ENCODE data around the gene RNASEL.

RNASEL gene

GRCh38 chr1:182600745-182601415 lies 11.8 kb upstream of the RNASEL start:
- H3K4me3 ChIP-seq (replicated peaks in 1 of 2; ENCODE audit: low read depth in 2 of 2, low read length in 2 of 2), result no peak overlapping the region
- DNase-seq (ENCODE audit: low read depth in 2 of 2), result no peak
- TF ChIP-seq CTCF (IDR thresholded peaks at IDR 0.05; ENCODE audit: low read depth, low read length), result no peak

GRCh38 chr1:182600036-182600713 lies 11.1 kb upstream of the RNASEL start:
- DNase-seq (ENCODE audit: low read depth in 2 of 2), result no peak
- no peak overlapping the region for H3K4me3 ChIP-seq (replicated peaks in 1 of 2; ENCODE audit: low read depth in 2 of 2, low read length in 2 of 2)
- TF ChIP-seq CTCF (IDR thresholded peaks at IDR 0.05; ENCODE audit: low read depth, low read length), result no peak

- TF ChIP-seq CTCF (IDR thresholded peaks at IDR 0.05; ENCODE audit: low read depth, low read length), result peak; percentile 54
- DNase-seq (ENCODE audit: low read depth in 2 of 2), result no peak
Measured at GRCh38 chr1:182599339-182599738, 10.3 kb upstream of the RNASEL start.

GRCh38 chr1:182598296-182598695 lies 9.2 kb upstream of the RNASEL start:
- no peak overlapping the region for H3K4me3 ChIP-seq (replicated peaks in 1 of 2; ENCODE audit: low read depth in 2 of 2, low read length in 2 of 2)
- DNase-seq (ENCODE audit: low read depth in 2 of 2), result no peak
- no peak for TF ChIP-seq CTCF (IDR thresholded peaks at IDR 0.05; ENCODE audit: low read depth, low read length)

More at GRCh38 chr1:182599339-182599738, 10.3 kb upstream of the RNASEL start:
- no peak overlapping the region for H3K4me3 ChIP-seq (replicated peaks in 1 of 2; ENCODE audit: low read depth in 2 of 2, low read length in 2 of 2)

GRCh38 chr1:182596934-182597333 lies 7.9 kb upstream of the RNASEL start:
- no peak overlapping the region for H3K4me3 ChIP-seq (replicated peaks in 1 of 2; ENCODE audit: low read depth in 2 of 2, low read length in 2 of 2)
- no peak for DNase-seq (ENCODE audit: low read depth in 2 of 2)
- TF ChIP-seq CTCF (IDR thresholded peaks at IDR 0.05; ENCODE audit: low read depth, low read length), result no peak

- no peak overlapping the region for H3K4me3 ChIP-seq (replicated peaks in 1 of 2; ENCODE audit: low read depth in 2 of 2, low read length in 2 of 2)
- TF ChIP-seq CTCF (IDR thresholded peaks at IDR 0.05; ENCODE audit: low read depth, low read length), result peak; percentile 94
- peak; percentile 81 to 83 for DNase-seq (ENCODE audit: low read depth in 2 of 2)
Measured at GRCh38 chr1:182595641-182596240, 6.7 kb upstream of the RNASEL start.
